Mammary epithelial cell (primary cell): ENCODE measurements around the gene KIF26B.

Source experiments
- EZH2 ChIP-seq: IDR thresholded peaks from 2 replicates; pipeline ENCODE4 v1.6.1; 2012; ENCODE audit warnings: low read length, inconsistent platforms, borderline replicate concordance
- TF ChIP-seq, protein P1 (sequence below), 2 donors: IDR thresholded peaks in 1 of 2; conservative IDR thresholded peaks in 1 of 2; 2 replicates each; pipeline ENCODE4 v1.5.1; 2011 to 2012; ENCODE audit warnings: inconsistent platforms in 2 of 2, low read length in 2 of 2, mild to moderate bottlenecking in 2 of 2, control low read depth in 1 of 2, low read depth in 1 of 2; ENCODE audit not compliant: insufficient read depth in 1 of 2; ENCODE audit errors: extremely low read depth in 1 of 2

DNA sequence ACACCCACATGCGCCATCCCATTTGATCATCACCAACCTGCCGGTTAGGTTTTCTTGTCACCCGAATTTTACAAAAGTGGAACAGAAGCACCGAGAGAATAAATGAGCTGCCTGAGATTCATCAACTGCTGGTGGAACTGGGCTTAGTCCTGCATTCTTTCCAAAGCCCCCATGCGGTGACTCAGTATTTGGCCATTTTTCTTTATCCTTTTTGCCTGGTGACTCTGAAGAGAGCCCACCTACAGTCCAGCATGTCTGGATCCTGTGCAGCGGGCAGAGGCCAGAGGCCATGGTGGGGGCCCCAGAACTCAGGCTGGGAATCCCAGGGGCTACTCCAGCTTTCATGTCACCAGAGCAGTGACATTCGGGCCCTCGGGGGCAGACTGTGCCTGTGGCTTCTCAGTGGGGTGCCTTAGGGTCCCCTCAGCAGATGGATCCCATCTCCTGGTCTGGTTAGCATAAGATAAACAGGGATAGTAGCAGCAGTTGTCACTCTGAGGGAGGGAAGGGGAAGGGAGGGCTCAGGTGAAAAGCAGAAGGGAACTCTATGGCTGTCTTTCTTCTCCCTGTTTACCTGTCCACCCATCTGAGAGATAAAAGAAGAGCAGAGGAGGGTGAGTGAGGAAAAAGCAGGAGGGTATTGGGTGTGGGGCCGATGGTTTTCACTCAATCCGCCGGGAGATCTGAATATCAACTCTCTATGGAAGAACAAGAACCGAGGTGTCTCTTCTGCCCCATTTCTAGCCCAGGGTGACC lies 63.2 kb downstream of the KIF26B start:
- TF ChIP-seq, protein P1, sequence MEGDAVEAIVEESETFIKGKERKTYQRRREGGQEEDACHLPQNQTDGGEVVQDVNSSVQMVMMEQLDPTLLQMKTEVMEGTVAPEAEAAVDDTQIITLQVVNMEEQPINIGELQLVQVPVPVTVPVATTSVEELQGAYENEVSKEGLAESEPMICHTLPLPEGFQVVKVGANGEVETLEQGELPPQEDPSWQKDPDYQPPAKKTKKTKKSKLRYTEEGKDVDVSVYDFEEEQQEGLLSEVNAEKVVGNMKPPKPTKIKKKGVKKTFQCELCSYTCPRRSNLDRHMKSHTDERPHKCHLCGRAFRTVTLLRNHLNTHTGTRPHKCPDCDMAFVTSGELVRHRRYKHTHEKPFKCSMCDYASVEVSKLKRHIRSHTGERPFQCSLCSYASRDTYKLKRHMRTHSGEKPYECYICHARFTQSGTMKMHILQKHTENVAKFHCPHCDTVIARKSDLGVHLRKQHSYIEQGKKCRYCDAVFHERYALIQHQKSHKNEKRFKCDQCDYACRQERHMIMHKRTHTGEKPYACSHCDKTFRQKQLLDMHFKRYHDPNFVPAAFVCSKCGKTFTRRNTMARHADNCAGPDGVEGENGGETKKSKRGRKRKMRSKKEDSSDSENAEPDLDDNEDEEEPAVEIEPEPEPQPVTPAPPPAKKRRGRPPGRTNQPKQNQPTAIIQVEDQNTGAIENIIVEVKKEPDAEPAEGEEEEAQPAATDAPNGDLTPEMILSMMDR (conservative IDR thresholded peaks at IDR 0.05 in 1 of 2, IDR thresholded peaks at IDR 0.05 in 1 of 2; ENCODE audit: extremely low read depth in 1 of 2, insufficient read depth in 1 of 2, low read depth in 1 of 2, low read length in 2 of 2) = no peak
- no peak for TF ChIP-seq EZH2
